SK-N-SH (cell line): ENCODE measurements around the gene IFNL1. TPM values are rescaled to one million over a fixed set of nuclear protein-coding genes. Genes with fewer than 3 reads are reported as not detected.

Source experiments
- CTCF ChIA-PET: fragments of 300-600, 350-600 bp; formaldehyde crosslinking; extraction: SDS; loops from one replicate; lab custom pipeline; 2021; lab: Yijun Ruan, JAX
- POLR2A ChIA-PET: fragments of 350-600 bp; sonication (Branson Sonifier 250); formaldehyde crosslinking; extraction: SDS; loops from one replicate; lab custom pipeline; 2020; ENCODE audit warnings: antibody characterized with exemption, inconsistent platforms; lab: Yijun Ruan, JAX
- DNase-seq: peaks from one replicate; pipeline ENCODE4 v3.0.0; 2012
- H2AFZ ChIP-seq: fragments of 200-600 bp; sonication (generic); 2 replicates; pipeline ENCODE4 v1.8.1; 2016; ENCODE audit warnings: antibody characterized with exemption, mild to moderate bottlenecking, low read depth
- H3F3A ChIP-seq: fragments of 200-600 bp; sonication (generic); replicated peaks from 2 replicates; pipeline ENCODE3; 2016; ENCODE audit warnings: antibody characterized with exemption, mild to moderate bottlenecking; ENCODE audit not compliant: insufficient read depth
- H3K27ac ChIP-seq, 2 experiments: fragments of 200-500 bp in 1 of 2; fragments of 200-600 bp in 1 of 2; sonication (Bioruptor generic) in 1 of 2; sonication (generic), shearing (Covaris generic) in 1 of 2; 2 replicates each; pipeline versions ENCODE4 v1.5.1 to v1.6.1; 2014 to 2016; ENCODE audit warnings: low read depth in 2 of 2, inconsistent platforms in 1 of 2, low read length in 1 of 2, mild to moderate bottlenecking in 1 of 2, mixed read lengths in 1 of 2
- H3K27me3 ChIP-seq: fragments of 200-600 bp; sonication (generic), shearing (Covaris generic); 2 replicates; pipeline ENCODE4 v1.6.1; 2016; ENCODE audit warnings: mixed run types; ENCODE audit not compliant: insufficient read depth
- H3K36me3 ChIP-seq, 2 experiments: fragments of 200-500 bp in 1 of 2; fragments of 200-600 bp in 1 of 2; sonication (Bioruptor generic) in 1 of 2; sonication (generic) in 1 of 2; replicated peaks in 1 of 2; 2 replicates each; pipeline versions ENCODE3 to v1.5.1; 2014 to 2016; ENCODE audit warnings: low read length in 1 of 2, mild to moderate bottlenecking in 1 of 2; ENCODE audit not compliant: insufficient read depth in 2 of 2, control insufficient read depth in 1 of 2
- H3K4me1 ChIP-seq, 2 experiments: fragments of 200-500 bp in 1 of 2; fragments of 200-600 bp in 1 of 2; sonication (Bioruptor generic) in 1 of 2; sonication (generic), shearing (Covaris generic) in 1 of 2; 2 replicates each; pipeline versions ENCODE4 v1.5.1 to v1.6.1; 2014 to 2016; ENCODE audit warnings: low read depth in 1 of 2, low read length in 1 of 2, mixed run types in 1 of 2; ENCODE audit not compliant: insufficient read depth in 2 of 2, control insufficient read depth in 1 of 2
- H3K4me2 ChIP-seq: fragments of 200-600 bp; sonication (generic), shearing (Covaris generic); 2 replicates; pipeline ENCODE4 v1.6.1; 2017; ENCODE audit warnings: mixed run types
- H3K4me3 ChIP-seq, 2 experiments: fragments of 200-500 bp in 1 of 2; fragments of 200-600 bp in 1 of 2; sonication (Bioruptor generic) in 1 of 2; sonication (generic), shearing (Covaris generic) in 1 of 2; 2 replicates each; pipeline versions ENCODE4 v1.5.1 to v1.8.1; 2014 to 2016; ENCODE audit warnings: low read depth in 2 of 2, inconsistent platforms in 1 of 2, low read length in 1 of 2, mild to moderate bottlenecking in 1 of 2, mixed read lengths in 1 of 2, moderate library complexity in 1 of 2
- H3K79me2 ChIP-seq: fragments of 200-600 bp; sonication (generic); 2 replicates; pipeline ENCODE4 v1.8.1; 2017; ENCODE audit warnings: mild to moderate bottlenecking; ENCODE audit not compliant: insufficient read depth
- H3K9ac ChIP-seq: fragments of 200-600 bp; sonication (generic); 2 replicates; pipeline ENCODE4 v1.6.1; 2017; ENCODE audit warnings: mixed run types
- H3K9me2 ChIP-seq: fragments of 200-600 bp; sonication (generic); 2 replicates; pipeline ENCODE4 v1.6.1; 2017; ENCODE audit warnings: mixed run types
- H3K9me3 ChIP-seq: fragments of 200-600 bp; sonication (generic); 2 replicates; pipeline ENCODE4 v1.6.1; 2017; ENCODE audit warnings: mixed run types, mild to moderate bottlenecking, moderate library complexity
- H4K20me1 ChIP-seq: fragments of 200-600 bp; sonication (generic); 2 replicates; pipeline ENCODE4 v1.6.1; 2017; ENCODE audit warnings: mild to moderate bottlenecking, mixed run types; ENCODE audit not compliant: insufficient read depth
- CHD2 ChIP-seq: fragments of 150-350 bp; IDR thresholded peaks from 2 replicates; pipeline ENCODE4 v1.6.1; 2018; ENCODE audit warnings: low read length; ENCODE audit not compliant: partially characterized antibody
- CTCF ChIP-seq: fragments of 200-600 bp; sonication (generic); IDR thresholded peaks from 2 replicates; pipeline ENCODE4 v1.6.1; 2017; ENCODE audit warnings: antibody characterized with exemption, mild to moderate bottlenecking, moderate library complexity
- EZH2phosphoT487 ChIP-seq: fragments of 200-600 bp; sonication (generic); IDR thresholded peaks from 2 replicates; pipeline ENCODE4 v1.6.1; 2017; ENCODE audit warnings: low read depth, mixed run types, mild to moderate bottlenecking, antibody characterized with exemption, moderate library complexity, borderline replicate concordance
- FOXJ3 ChIP-seq: sonication (generic); formaldehyde crosslinking; IDR thresholded peaks from 2 replicates; pipeline ENCODE4 v1.5.1; 2020; ENCODE audit warnings: mild to moderate bottlenecking, missing genetic modification reagents
- FOXM1 ChIP-seq: IDR thresholded peaks from 2 replicates; pipeline ENCODE4 v1.4.0; 2012; ENCODE audit warnings: low read depth, mild to moderate bottlenecking
- GABPA ChIP-seq: IDR thresholded peaks from 2 replicates; pipeline ENCODE4 v1.4.0; 2012; ENCODE audit warnings: low read depth, mild to moderate bottlenecking
- IRF3 ChIP-seq: fragments of 150-350 bp; IDR thresholded peaks from 2 replicates; pipeline ENCODE4 v1.6.1; 2016; ENCODE audit warnings: mild to moderate bottlenecking, low read depth, low read length
- MEF2A ChIP-seq: IDR thresholded peaks from 2 replicates; pipeline ENCODE4 v1.4.0; 2012; ENCODE audit warnings: low read depth, borderline replicate concordance
- MXI1 ChIP-seq: IDR thresholded peaks from 2 replicates; pipeline ENCODE4 v1.6.1; 2012; ENCODE audit warnings: mild to moderate bottlenecking, low read depth, low read length, improper control_type of control experiment
- NFIC ChIP-seq: IDR thresholded peaks from 2 replicates; pipeline ENCODE4 v1.4.0; 2012; ENCODE audit warnings: borderline replicate concordance
- NRF1 ChIP-seq: IDR thresholded peaks from 2 replicates; pipeline ENCODE4 v1.6.1; 2012; ENCODE audit warnings: low read depth, mild to moderate bottlenecking, low read length
- RAD21 ChIP-seq: IDR thresholded peaks from 2 replicates; pipeline ENCODE4 v1.6.1; 2012; ENCODE audit warnings: mild to moderate bottlenecking, low read length
- REST ChIP-seq: IDR thresholded peaks from 2 replicates; pipeline ENCODE4 v1.6.1; 2012; ENCODE audit warnings: mild to moderate bottlenecking, low read depth, low read length, moderate library complexity
- RFX5 ChIP-seq: IDR thresholded peaks from 2 replicates; pipeline ENCODE4 v1.6.1; 2012; ENCODE audit warnings: mild to moderate bottlenecking, improper control_type of control experiment, low read length
- TAF1 ChIP-seq: IDR thresholded peaks from 2 replicates; pipeline ENCODE4 v1.6.1; 2012; ENCODE audit warnings: low read depth, mild to moderate bottlenecking, low read length, moderate library complexity, borderline replicate concordance
- TCF12 ChIP-seq: IDR thresholded peaks from 2 replicates; pipeline ENCODE4 v1.4.0; 2012
- ZBTB33 ChIP-seq: IDR thresholded peaks from 2 replicates; pipeline ENCODE4 v1.4.0; 2012; ENCODE audit warnings: low read depth, borderline replicate concordance
- WGBS: methylation state at CpG from one replicate; pipeline ENCODE4 v1.1.6; 2017; ENCODE audit warnings: low lambda C conversion rate; 5-methylcytosine and 5-hydroxymethylcytosine counted together
- polyA plus RNA-seq, 3 experiments: library from polyadenylated mRNA; depleted of rRNA; stranded (reverse); fragments of >200 nt; gene quantifications; 2 replicates each; pipeline ENCODE4 v1.2.3, GENCODE V29; 2012
- TF ChIP-seq, protein P1 (sequence below): fragments of 150-350 bp; IDR thresholded peaks from 2 replicates; pipeline ENCODE4 v1.6.1; 2017; ENCODE audit warnings: antibody characterized with exemption, low read length, low read depth, borderline replicate concordance
- TF ChIP-seq, protein P2 (sequence below): IDR thresholded peaks from 2 replicates; pipeline ENCODE4 v1.4.0; 2012; ENCODE audit warnings: low read depth, borderline replicate concordance

IFNL1 gene
- polyA plus RNA-seq, 1 of the 3 experiments (the other 2 are of a cell fraction): not detected

DNA sequence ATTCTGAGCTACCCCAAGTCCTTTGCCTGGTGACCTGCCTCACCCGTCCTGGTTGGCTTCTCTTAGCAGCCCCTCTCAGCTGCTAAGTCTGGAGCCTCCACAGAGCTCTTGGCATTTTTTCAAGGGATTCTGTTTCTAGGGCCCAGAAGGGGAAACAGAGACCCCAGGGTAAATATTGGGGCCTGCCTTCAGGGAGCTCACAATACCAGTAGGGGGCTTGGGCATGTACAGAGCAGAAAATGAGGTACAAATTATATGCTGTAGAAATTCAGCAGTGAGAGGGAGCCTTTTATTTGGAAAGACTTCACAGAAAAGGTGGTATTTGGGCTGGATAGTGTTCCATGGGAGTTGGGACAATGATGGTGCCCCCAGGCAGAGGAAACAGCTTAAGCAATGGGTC, 49.7 kb downstream of the IFNL1 start (continued):
- TF ChIP-seq RFX5: no peak
- TF ChIP-seq RAD21: no peak
- no peak for TF ChIP-seq TCF12
- TF ChIP-seq, protein P1, sequence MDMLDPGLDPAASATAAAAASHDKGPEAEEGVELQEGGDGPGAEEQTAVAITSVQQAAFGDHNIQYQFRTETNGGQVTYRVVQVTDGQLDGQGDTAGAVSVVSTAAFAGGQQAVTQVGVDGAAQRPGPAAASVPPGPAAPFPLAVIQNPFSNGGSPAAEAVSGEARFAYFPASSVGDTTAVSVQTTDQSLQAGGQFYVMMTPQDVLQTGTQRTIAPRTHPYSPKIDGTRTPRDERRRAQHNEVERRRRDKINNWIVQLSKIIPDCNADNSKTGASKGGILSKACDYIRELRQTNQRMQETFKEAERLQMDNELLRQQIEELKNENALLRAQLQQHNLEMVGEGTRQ: no peak
- no peak for TF ChIP-seq FOXM1
- no peak for TF ChIP-seq CTCF

GRCh38 chr19:39347332-39348164, 51.3 kb downstream of the IFNL1 start:
- Histone ChIP-seq H3K36me3 (peaks cover 34 to 47% of the 10 kb centered on the region in 2 experiments), H3K9me3 (no peaks in the 10 kb centered on the region), H3K27ac (peak overlapping the region in 1 of 2 experiments; percentile 2; a peak in 1 of 4 replicates), H3K27me3 (no peaks in the 10 kb centered on the region), H3K79me2 (peaks cover 95% of the 10 kb centered on the region), H4K20me1 (peaks cover 56% of the 10 kb centered on the region), H3K9me2 (no peaks in the 10 kb centered on the region), H3K4me2 (0 out of 2 replicates have a peak overlapping the region, but pooled peaks have one; percentile 24), H3K4me1 (peaks cover 0 to 10% of the 10 kb centered on the region in 2 experiments; a peak in 3 of 4 replicates), H3K4me3 (no peak overlapping the region), H3K9ac (no peak overlapping the region), H3F3A (peaks cover 4% of the 10 kb centered on the region), H2AFZ (no peak overlapping the region)
- ChIA-PET CTCF (no interaction called here), POLR2A (no interaction called here)
- 93% methylated on average over 4 of the region's 4 CpGs for WGBS
- DNase-seq: no peak
- TF ChIP-seq IRF3 (no peak), REST (no peak), EZH2phosphoT487 (no peak), CHD2 (no peak), GABPA (no peak), ZBTB33 (no peak), NRF1 (no peak), TAF1 (no peak), MEF2A (no peak), FOXJ3 (CRISPR knock-in tag) (no peak), TCF12 (no peak), NFIC (no peak), RFX5 (no peak), MXI1 (no peak)
- TF ChIP-seq, protein P2, sequence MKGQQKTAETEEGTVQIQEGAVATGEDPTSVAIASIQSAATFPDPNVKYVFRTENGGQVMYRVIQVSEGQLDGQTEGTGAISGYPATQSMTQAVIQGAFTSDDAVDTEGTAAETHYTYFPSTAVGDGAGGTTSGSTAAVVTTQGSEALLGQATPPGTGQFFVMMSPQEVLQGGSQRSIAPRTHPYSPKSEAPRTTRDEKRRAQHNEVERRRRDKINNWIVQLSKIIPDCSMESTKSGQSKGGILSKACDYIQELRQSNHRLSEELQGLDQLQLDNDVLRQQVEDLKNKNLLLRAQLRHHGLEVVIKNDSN: no peak
